Measurements from ENCODE around the gene SORCS1.

The SORCS1 gene

GRCh38 chr10:106661133-106661766, 503.3 kb downstream of the SORCS1 start:
- DNase-seq (ENCODE audit: low read depth): no peak

- DNase-seq (ENCODE audit: low read depth): no peak
Observed at GRCh38 chr10:106660550-106660949, 504.0 kb downstream of the SORCS1 start.

DNA sequence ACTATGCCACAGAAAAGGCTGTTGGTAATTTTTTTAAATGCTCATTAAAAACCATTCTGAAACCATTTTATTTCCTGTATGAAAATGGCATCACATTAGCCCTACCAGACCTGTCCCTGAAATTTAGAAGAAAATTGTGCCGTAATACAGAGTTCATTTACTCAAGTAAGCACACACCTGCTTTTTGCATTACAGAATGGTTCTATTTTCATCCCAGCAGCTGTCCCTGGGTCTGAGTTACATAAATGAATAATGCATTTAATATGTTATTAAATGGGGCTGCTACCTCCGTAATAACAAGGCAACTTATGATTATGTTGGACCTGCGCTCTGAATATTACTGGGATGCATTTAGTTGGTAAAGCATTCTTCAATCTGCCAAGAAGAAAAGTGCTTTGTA, 508.9 kb downstream of the SORCS1 start:
- no peak for DNase-seq (ENCODE audit: low read depth)

DNA sequence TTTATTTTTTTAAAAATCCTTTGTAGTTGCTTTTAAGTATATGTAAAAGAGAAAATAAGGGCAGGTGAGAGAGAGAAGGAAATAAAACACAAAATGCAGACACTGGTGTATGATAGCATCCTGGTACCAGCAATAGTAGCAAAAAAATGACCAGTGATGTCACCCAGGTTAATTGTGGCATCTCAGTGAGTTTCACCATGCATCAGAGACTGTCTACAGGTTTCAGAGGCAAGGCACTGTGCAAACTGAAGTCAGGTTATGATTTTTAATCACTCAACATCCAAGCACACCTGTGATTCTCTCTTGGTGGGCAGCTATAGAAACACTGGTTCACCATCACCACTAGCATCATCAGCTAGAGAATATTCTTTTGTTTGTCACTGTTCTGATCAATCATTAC, 509.3 kb downstream of the SORCS1 start:
- DNase-seq (ENCODE audit: low read depth): no peak

GRCh38 chr10:106652279-106652678, 512.2 kb downstream of the SORCS1 start:
- no peak for DNase-seq (ENCODE audit: low read depth)

GRCh38 chr10:106648534-106649481, 515.7 kb downstream of the SORCS1 start:
- DNase-seq (ENCODE audit: low read depth): no peak

- no peak for DNase-seq (ENCODE audit: low read depth)
Observed at GRCh38 chr10:106643473-106643872, 521.0 kb downstream of the SORCS1 start.

DNA sequence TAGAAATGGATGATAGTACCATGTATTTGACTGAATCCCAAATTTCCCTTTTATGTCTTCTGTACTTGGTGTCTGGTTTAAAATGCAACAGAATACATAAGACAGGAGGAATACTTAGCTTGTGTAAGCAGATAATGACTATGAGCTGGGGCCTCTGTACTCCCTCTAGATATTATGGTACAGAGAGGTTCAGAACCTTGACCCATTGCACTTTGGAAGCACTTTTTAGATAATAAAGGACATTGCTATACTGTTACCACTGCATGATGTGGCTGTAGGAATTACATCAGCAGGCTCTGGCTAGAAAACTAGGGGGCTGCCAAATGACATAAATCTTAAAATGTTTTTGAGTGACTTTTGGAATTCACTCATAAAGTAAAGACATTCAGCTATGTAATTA, 526.6 kb downstream of the SORCS1 start:
- no peak for DNase-seq (ENCODE audit: low read depth)

DNA sequence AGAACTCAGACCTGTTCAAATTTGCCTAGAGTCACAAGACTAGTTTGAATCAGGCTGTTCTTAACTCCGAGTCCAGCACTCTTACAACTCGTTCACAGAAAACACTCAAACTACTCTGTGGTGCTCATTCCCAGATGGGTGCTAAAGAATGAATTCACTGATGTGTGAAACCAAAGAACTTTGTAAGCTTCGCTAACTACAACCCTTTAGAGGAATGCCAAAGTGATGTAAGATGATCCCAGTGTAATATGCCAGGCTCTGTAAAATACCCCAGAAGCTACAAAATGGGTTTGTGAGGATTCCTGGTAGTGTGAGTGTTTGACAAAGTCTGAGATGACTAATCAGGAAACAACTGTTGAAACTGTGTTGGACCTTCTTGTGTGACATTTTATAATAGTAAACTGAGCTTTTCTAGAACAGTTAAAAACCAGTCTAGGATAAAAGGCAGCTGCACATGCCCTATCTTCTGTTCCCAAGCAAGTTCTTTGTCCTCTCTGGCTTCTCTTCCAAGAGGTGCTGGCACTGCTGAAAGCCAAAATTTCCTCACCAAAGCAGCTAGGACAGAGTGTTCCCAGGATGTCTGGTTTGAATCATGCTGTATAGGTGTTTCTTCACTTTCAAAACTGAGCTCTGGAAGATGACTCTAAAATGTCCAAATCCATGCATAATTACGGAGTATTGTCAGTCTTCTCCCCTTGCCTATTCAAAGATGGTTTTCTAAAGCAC, 527.6 kb downstream of the SORCS1 start:
- no peak for DNase-seq (ENCODE audit: low read depth)

DNA sequence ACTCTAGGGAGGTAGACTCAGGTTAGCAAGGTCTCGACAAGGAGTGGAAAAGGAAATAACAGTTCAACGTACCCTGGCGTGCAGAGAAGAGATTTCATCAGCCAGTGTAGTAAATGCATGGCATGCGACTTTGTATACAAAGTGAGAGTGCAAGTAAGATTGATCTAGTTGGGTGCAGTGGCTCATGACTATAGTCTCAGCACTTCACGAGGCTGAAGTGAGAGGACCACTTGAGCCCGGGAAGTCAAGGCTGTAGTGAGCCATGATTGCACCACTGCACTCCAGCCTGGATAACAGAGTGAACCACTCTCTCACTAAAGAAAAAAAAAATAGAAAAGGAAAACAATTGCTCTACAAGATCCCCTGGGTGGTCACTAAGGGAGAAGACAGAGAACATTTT, 528.6 kb downstream of the SORCS1 start:
- DNase-seq (ENCODE audit: low read depth): no peak

DNA sequence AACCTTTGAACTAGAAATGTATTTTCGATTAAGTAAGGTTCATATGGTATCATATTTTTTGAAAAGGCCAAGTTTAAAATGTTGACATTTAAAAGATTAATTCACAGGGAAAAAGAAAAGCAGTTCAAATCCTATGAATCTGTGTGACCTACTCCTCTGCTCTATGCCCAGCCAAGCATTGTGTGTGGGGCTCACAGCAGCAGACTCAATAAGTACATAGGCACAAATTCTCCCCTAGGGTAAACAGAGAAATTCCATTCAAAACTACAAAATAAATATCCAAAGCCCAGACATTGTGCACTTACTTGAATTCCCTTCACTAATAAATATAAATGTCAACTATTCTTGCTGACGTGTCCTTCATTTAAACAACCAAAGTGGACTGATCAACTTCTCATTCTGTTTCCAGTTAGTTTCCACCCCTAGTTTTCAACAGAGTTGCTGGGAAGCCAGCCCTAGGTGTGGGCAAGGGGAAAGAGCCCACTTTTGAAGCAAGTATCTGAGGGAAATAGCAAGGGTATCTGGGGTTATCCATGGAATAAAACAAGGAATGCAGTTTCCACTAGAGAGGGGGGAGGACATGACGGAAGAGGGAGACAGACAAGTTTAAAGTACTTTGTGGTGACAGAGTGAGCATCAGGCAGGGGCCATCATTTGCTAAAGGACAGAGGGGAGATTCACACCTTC, 533.3 kb downstream of the SORCS1 start:
- no peak for DNase-seq (ENCODE audit: low read depth)

- DNase-seq (ENCODE audit: low read depth): no peak
Observed at GRCh38 chr10:106626371-106626770, 538.1 kb downstream of the SORCS1 start.

DNA sequence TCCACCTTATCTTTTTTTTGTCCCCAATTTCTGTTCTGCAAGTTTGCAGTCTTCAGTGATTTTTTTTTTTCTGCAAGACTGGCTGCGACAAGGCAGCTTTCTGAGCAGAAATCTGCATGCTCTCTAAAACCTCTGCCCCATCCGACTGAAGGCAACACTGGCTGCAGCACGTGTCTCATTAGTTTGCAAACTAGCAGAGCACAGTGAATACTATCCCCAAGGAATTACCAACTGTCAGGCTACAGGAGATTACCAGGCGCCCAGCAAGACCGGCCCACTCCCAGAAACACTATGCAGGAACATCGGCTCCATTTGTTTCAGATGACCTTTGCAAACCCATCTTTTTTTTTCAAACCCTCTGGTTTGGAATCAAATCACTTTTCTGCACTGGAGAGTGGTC, 538.8 kb downstream of the SORCS1 start:
- DNase-seq (ENCODE audit: low read depth): no peak

DNA sequence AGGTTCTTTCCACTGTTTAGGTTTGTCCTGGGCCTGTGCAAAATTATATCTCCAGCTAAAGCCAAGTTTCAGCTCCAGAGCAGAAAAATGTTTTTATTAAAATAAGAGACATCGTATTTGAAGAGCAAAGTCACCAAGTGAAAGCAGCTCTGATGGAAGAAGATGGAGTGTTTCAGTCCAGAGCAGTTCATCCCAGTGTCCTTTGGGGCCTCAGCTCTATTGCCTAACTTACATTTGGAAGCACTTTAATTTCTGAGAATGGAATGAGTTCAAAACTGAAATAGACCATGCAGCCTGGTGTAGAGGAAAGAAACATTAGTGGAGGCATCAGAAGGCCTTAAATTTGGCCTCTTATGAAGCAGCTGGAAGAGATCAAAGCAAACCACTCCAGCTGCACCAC, 545.2 kb downstream of the SORCS1 start:
- no peak for DNase-seq (ENCODE audit: low read depth)

DNA sequence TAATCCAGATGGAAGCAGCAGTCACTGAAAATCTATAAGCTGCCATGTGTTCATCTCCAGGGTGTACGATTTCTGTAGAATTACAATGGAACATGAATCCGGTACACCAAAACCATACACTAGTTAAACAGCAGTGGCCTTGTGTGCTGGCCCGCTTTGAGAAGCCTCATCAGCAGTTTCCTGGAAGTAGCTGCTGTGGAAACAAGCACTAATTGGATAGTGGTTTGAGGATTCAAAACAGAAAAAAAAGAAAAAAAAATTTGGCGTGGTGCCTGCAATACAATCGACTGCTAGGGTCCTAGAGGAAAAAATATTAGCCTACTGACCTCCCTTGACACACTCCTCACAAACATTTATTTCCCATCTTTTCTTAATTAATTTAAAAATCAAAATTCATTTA, 545.9 kb downstream of the SORCS1 start:
- DNase-seq (ENCODE audit: low read depth): no peak

- no peak for DNase-seq (ENCODE audit: low read depth)
Observed at GRCh38 chr10:106615081-106615480, 549.4 kb downstream of the SORCS1 start.

GRCh38 chr10:106614293-106614692, 550.2 kb downstream of the SORCS1 start:
- no peak for DNase-seq (ENCODE audit: low read depth)

GRCh38 chr10:106612381-106612780, 552.1 kb downstream of the SORCS1 start:
- no peak for DNase-seq (ENCODE audit: low read depth)

DNA sequence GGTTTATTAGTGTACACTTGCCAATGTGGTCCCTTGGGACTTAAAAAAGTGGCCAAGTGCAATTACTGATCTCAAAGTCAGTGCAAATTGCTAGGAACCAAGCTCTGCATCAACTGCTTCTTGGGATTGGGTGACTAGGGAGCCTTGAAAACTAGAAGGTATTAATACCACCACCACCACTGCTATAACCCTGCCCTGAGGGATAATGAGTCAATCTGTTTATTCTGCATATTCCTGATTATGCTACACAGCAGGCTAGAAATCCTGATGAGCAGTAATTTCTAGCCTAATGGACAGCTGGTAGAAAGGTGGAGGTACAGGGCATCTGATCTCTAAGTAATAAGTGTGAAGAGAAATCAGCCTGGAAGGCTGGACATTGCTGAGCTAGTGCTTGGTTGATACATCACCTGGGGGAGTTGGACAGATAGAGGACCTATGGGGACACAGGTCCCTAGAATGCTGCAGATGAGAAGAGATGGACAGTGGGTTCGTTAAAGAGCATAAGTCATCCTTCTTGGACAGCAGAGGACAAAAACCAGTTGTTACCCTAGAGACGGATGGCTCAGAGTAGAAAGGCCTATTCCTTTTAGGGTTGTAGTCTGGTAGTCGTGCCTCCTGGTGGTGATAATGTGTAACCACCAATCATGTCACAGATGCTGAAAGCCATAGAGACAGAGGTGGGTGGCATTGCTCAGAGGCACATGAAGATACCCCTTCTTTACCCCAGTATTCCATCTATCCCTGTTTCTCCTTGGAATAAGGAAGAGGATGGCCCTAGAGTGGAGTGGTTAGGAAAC, 554.8 kb downstream of the SORCS1 start:
- DNase-seq (ENCODE audit: low read depth): no peak

- DNase-seq (ENCODE audit: low read depth): no peak
Observed at GRCh38 chr10:106608066-106608465, 556.4 kb downstream of the SORCS1 start.

DNA sequence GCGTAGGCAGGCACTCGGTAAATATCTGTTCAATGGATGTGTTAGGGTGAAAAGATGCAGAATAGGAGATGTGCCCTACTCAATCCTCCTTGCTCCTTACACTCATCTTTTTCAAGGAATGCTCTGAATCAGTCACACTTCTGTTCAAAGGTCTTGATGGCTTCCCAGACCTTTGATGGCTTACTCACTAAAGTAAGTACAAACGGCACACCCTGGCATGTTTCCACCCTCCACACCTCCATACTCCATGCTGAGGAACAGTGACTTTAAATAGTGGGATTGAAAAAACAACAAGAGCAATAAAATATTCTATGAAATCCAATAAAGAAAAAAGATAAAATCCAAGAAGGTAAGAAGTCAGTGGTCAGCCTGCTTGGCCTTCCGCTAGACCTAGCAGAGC, 569.2 kb downstream of the SORCS1 start:
- no peak for DNase-seq (ENCODE audit: low read depth)
